Activated CD4-positive, alpha-beta T cell treated with anti-CD3 and anti-CD28 coated beads, Interleukin-2, amount 10 ng/mL, durations not matched to agents 24 days and 14 days (primary cell): ENCODE results near the gene AP4M1. TPM values are rescaled to one million over a fixed set of nuclear protein-coding genes. Genes with fewer than 3 reads are reported as not detected.

Experiments
- DNase-seq: peaks from one replicate; pipeline ENCODE4 v3.0.0; 2022
- H3K27ac Mint-ChIP-seq: one replicate; pipeline ENCODE4 v1.8.0; 2022; ENCODE audit warnings: mild to moderate bottlenecking, mixed read lengths
- H3K27me3 Mint-ChIP-seq: one replicate; pipeline ENCODE4 v1.8.0; 2022; ENCODE audit warnings: mixed read lengths
- H3K36me3 Mint-ChIP-seq: one replicate; pipeline ENCODE4 v1.8.0; 2022; ENCODE audit warnings: low read depth, mild to moderate bottlenecking, mixed read lengths
- H3K4me1 Mint-ChIP-seq: one replicate; pipeline ENCODE4 v1.8.0; 2021; ENCODE audit warnings: mixed read lengths
- H3K4me3 Mint-ChIP-seq: one replicate; pipeline ENCODE4 v1.8.0; 2022; ENCODE audit warnings: mild to moderate bottlenecking, moderate library complexity, mixed read lengths
- H3K9me3 Mint-ChIP-seq: one replicate; pipeline ENCODE4 v1.8.0; 2021; ENCODE audit warnings: mixed read lengths
- intact Hi-C: fragments of 100-400 bp; cut with micrococcal nuclease; formaldehyde crosslinking; loops from one replicate; pipeline ENCODE4 v1.15.1; 2023
- total RNA-seq: library from RNA; stranded (reverse); gene quantifications from 2 replicates; pipeline ENCODE4 v1.2.3, GENCODE V29; 2022

Gene AP4M1, protein sequence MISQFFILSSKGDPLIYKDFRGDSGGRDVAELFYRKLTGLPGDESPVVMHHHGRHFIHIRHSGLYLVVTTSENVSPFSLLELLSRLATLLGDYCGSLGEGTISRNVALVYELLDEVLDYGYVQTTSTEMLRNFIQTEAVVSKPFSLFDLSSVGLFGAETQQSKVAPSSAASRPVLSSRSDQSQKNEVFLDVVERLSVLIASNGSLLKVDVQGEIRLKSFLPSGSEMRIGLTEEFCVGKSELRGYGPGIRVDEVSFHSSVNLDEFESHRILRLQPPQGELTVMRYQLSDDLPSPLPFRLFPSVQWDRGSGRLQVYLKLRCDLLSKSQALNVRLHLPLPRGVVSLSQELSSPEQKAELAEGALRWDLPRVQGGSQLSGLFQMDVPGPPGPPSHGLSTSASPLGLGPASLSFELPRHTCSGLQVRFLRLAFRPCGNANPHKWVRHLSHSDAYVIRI
- 13.5 and 16.4 TPM in 2 replicates for total RNA-seq

DNA sequence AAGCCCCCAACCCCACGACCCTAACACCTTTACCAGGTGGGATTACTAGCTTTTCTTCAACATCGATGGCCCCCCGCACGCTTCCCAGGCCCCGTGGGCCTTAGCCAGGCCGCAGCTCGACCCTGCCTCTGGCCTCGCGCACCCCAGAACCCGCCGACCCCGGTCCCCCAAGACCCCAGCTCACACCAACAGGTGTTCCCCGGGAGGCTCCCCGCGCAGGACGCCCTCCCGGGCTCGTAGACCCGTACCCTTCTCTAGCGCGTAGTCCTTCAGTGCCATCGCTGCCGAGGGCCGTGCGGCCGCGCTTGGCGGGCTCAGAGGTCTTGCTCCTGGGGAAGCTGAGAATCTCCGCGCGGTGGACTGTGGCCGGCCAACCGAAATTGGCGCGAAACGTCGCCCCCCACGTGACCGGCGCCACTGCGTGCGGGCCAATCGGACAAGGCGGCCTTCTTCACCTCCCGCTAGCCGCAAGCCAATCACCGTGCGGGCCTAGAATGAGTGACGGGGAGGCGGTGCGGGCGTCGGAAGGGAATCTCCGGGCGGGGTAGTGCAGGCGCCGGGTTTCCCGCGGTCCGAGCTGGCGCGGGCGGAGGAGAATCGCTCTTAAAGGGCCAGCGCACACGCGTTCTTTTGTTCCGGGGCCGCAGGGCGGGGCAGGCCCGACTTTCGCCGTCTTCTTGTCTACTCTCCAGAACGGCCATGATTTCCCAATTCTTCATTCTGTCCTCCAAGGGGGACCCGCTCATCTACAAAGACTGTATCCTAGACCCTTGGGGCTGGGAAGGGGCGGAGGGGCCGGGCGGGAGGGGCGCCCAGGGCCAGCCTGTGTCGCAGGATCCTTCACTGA lies at the start of gene AP4M1, which contains the start of gene MCM7:
Gene AP4M1, plus strand, starts transcription at position 628 of the 847 bp plus-strand sequence. Its CDS starts 72 bp downstream, at position 700.
Gene MCM7, minus strand, starts transcription at position 382 of the 847 bp plus-strand sequence. Its CDS starts 103 bp downstream, at position 279.
- peaks cover 35% of the 10 kb centered on the region for H3K4me1 Mint-ChIP-seq
- peak; percentile 99 for DNase-seq
- H3K36me3 Mint-ChIP-seq = peaks cover 46% of the 10 kb centered on the region
- H3K27me3 Mint-ChIP-seq = no peaks in the 10 kb centered on the region
- H3K9me3 Mint-ChIP-seq = no peaks in the 10 kb centered on the region
- intact Hi-C loops = loop anchor here (1.0 to 2.0 kb wide), 7 partner anchors 12 to 751 kb away; partner anchors contain the start of genes CNPY4, LAMTOR4, SLC12A9 and TAF6
- peak within 1 kb of the TSS; percentile 94 for H3K4me3 Mint-ChIP-seq
- peak within 1 kb of the TSS; percentile 94 for H3K27ac Mint-ChIP-seq

DNA sequence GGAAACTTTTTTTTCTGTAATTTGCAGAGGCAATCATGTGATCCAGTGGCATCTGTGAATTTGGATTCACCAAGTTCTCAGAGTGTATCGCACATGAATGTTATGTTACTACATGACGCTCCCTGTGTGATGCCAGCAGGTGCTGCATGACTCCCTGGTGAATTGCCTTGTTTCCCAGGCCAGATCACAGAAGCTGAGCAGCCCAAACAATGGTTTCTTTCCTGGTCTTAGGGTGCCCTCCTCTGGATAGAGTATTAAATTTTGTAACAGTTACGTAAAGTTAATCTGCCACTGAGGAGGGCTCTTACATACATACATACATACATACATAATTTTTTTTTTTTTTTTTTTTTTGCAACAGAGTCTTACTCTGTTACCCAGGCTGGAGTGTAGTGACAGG lies 48.2 kb upstream of the AP4M1 start:
- Mint-ChIP-seq H3K36me3 (peaks cover 14% of the 10 kb centered on the region), H3K27ac (no peak overlapping the region)
- intact Hi-C loops = loop anchor here (2.0 to 5.0 kb wide), 3 partner anchors 36 to 76 kb away; partner anchors contain the start of genes AZGP1 and ZKSCAN1

DNA sequence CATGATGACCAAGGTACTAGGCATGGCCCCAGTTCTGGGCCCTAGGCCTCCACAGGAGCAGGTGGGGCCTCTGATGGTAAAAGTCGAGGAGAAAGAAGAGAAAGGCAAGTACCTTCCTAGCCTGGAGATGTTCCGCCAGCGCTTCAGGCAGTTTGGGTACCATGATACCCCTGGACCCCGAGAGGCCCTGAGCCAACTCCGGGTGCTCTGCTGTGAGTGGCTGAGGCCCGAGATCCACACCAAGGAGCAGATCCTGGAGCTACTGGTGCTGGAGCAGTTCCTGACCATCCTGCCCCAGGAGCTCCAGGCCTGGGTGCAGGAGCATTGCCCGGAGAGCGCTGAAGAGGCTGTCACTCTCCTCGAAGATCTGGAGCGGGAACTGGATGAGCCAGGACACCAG lies 44.4 kb upstream of the AP4M1 start:
- Mint-ChIP-seq H3K4me1 (no peaks in the 10 kb centered on the region), H3K36me3 (peaks cover 32% of the 10 kb centered on the region), H3K27ac (peak overlapping the region; percentile 36), H3K27me3 (no peaks in the 10 kb centered on the region), H3K9me3 (no peaks in the 10 kb centered on the region), H3K4me3 (no peak overlapping the region)
- intact Hi-C loops = no loop called here
- DNase-seq = no peak

More for the DNA sequence above, 48.2 kb upstream of the AP4M1 start:
- peaks cover 10% of the 10 kb centered on the region for H3K4me1 Mint-ChIP-seq
- H3K4me3 Mint-ChIP-seq = no peak overlapping the region
- peak; percentile 81 for DNase-seq
- no peaks in the 10 kb centered on the region for H3K9me3 Mint-ChIP-seq
- H3K27me3 Mint-ChIP-seq = no peaks in the 10 kb centered on the region

DNA sequence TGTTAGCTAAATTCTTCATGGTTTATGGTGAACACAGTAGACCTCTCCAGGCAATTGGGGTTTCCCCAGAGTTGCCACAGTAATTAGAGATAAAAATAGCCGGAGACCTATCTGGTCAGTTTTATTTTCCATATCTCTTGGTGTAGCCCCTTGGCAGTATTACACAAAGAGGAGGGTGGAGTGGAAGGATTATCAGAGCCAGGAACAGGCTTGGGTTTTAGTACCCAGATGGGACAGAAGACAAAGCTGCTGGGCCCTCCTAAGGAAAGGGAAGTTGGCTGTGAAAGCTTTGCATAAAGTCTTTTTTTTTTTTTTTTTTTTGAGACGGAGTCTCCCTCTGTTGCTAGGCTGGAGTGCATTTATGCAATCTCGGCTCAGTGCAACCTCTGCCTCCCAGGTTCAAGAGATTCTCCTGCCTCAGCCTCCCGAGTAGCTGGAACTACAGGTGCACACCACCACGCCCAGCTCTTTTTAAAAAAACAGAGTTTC lies 42.1 kb upstream of the AP4M1 start:
- no peak for DNase-seq
- H3K27me3 Mint-ChIP-seq = no peaks in the 10 kb centered on the region
- H3K9me3 Mint-ChIP-seq = no peaks in the 10 kb centered on the region
- no peak overlapping the region for H3K4me3 Mint-ChIP-seq
- no peaks in the 10 kb centered on the region for H3K4me1 Mint-ChIP-seq
- H3K36me3 Mint-ChIP-seq = peaks cover 41% of the 10 kb centered on the region
- intact Hi-C loops = no loop called here
- H3K27ac Mint-ChIP-seq = no peak overlapping the region

DNA sequence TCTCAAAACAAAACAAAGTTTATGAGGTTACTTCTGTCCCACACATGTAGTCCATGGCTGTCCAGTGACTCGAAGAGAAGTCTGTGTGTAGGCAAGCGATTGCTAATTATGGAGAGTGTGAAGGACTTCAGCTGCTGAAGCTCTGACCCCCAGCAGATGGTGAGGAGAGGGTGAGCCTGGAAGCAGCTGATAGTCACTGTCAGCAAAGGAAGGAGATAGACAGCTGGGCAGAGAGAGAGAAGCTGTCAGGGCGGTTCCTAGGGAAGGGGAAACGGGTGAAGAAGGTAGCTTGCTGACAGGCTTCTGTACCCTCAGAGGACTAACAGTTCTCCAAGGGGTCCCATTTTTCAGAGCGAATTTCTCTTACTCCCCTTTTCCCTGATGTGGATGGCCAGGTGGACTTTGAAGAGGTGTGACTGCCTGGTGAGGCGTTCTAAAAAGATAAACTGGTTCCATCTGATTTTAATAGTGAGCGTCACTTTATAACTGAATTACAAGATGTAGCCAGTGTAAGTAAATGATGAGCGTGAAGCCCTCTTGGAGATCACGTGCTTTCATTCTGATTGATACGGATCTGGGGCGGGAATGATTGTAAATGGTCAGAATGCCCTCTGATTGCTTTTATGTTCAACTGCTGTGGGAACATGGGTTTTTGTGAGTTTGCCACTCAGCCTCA lies 39.8 kb upstream of the AP4M1 start:
- Mint-ChIP-seq H3K27ac (no peak overlapping the region), H3K4me3 (no peak overlapping the region), H3K4me1 (no peaks in the 10 kb centered on the region), H3K36me3 (peaks cover 55% of the 10 kb centered on the region), H3K9me3 (no peaks in the 10 kb centered on the region), H3K27me3 (no peaks in the 10 kb centered on the region)
- no peak for DNase-seq
- intact Hi-C loops = no loop called here

DNA sequence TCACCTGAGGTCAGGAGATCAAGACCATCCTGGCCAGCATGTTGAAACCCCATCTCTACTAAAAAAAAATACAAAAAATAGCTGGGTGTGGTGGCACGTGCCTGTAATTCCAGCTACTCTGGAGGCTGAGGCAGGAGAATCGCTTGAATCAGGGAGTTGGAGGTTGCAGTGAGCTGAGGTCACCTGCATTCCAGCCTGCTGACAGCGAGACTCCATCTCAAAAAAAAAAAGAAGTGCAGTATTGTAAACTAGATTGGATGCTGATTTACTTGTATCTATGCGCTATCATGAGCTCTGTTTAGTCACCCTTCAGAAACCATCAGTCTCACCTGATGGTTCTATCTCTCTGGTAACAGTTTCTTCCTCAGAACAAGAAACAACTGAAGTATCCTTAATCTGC lies 38.1 kb upstream of the AP4M1 start:
- Mint-ChIP-seq H3K27ac (no peak overlapping the region), H3K4me1 (no peaks in the 10 kb centered on the region), H3K4me3 (no peak overlapping the region), H3K27me3 (no peaks in the 10 kb centered on the region), H3K9me3 (peaks cover 3% of the 10 kb centered on the region), H3K36me3 (peaks cover 56% of the 10 kb centered on the region)
- intact Hi-C loops = no loop called here
- no peak for DNase-seq

DNA sequence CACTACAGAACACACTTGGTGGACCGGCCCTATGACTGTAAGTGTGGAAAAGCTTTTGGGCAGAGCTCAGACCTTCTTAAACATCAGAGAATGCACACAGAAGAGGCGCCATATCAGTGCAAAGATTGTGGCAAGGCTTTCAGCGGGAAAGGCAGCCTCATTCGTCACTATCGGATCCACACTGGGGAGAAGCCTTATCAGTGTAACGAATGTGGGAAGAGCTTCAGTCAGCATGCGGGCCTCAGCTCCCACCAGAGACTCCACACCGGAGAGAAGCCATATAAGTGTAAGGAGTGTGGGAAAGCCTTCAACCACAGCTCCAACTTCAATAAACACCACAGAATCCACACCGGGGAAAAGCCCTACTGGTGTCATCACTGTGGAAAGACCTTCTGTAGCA lies 37.3 kb upstream of the AP4M1 start:
- Mint-ChIP-seq H3K4me3 (no peak overlapping the region), H3K36me3 (peaks cover 52% of the 10 kb centered on the region), H3K4me1 (no peaks in the 10 kb centered on the region), H3K9me3 (peaks cover 3% of the 10 kb centered on the region), H3K27me3 (no peaks in the 10 kb centered on the region), H3K27ac (no peak overlapping the region)
- no peak for DNase-seq
- intact Hi-C loops = no loop called here

DNA sequence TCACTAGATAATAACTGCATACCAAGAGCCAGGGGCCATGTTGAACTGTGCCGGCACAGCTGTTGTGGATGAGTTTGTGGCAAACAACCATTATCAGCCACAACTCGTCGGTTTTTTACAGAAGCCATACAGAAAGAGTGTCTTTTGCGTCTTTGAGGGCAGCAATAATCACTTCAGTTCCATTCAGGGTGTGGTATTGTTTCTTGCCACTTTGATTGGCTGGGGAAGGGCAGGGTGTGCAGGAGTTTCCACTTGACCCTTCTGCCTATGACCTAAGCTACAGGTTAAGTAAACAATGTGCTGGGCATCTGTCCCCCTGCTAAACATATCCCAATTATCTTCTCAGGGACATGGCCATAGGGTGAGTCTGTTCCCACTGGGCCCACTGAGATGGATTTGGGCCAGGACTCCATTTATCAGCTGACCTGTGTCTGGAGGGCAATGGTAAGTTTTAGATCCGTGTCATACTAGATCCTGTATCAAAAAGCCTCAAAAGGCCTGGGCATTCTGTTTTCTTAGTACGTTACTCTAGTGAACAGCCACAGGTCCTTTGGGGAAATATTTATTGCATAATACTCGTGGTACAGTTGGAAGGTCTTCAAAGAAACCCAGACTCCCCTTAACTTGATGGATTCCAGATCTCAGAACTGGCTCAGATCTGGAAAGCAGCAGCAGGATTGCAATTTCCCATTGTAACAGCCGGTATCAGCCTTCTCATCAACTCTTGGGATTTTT lies 35.8 kb upstream of the AP4M1 start:
- H3K4me1 Mint-ChIP-seq = no peaks in the 10 kb centered on the region
- no peak for DNase-seq
- H3K9me3 Mint-ChIP-seq = peaks cover 3% of the 10 kb centered on the region
- peaks cover 59% of the 10 kb centered on the region for H3K36me3 Mint-ChIP-seq
- H3K27ac Mint-ChIP-seq = no peak overlapping the region
- intact Hi-C loops = no loop called here
- no peak overlapping the region for H3K4me3 Mint-ChIP-seq
- H3K27me3 Mint-ChIP-seq = no peaks in the 10 kb centered on the region

DNA sequence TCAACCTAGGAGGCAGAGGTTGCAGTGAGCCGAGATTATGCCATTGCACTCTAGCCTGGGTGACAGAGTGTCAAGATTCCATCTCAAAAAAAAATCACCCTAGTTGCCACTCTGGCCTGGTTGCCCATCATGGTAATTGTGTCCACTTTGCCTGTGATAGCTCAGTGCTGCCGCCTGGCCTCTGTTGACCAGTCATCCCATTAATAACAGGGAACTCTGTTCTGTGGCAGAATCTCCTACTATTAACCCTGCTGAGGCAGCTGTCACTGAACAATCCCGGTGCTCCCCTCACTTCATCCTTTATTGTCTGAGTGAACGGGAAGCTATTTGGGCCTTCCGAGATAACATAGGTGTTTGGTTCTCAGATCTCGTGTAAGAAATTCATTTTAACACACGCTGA lies 34.5 kb upstream of the AP4M1 start:
- no peak for DNase-seq
- intact Hi-C loops = no loop called here
- no peak overlapping the region for H3K4me3 Mint-ChIP-seq
- no peaks in the 10 kb centered on the region for H3K4me1 Mint-ChIP-seq
- H3K27ac Mint-ChIP-seq = no peak overlapping the region
- H3K36me3 Mint-ChIP-seq = peaks cover 64% of the 10 kb centered on the region
- H3K9me3 Mint-ChIP-seq = peaks cover 11% of the 10 kb centered on the region
- H3K27me3 Mint-ChIP-seq = no peaks in the 10 kb centered on the region

DNA sequence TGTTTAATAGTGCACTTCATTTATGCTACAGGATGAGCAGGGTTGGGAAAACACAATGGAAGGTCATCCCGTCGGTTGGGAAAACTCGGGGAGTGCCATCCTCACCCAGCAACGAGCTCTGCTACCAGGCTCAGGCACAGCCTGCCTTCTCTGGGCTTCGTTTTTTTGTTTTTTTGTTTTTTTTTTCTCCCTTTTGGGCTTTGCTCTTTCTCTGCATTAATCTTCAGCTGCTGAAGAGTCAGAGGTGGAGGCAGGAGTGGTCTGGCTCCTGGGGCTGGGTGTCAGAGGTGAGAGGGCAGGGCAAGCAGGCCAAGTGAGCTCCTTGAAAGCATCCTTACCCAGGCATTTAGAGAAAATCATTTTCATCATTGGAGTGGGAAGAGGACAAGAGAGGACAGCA lies 31.5 kb upstream of the AP4M1 start:
- no peak overlapping the region for H3K4me3 Mint-ChIP-seq
- peaks cover 22% of the 10 kb centered on the region for H3K9me3 Mint-ChIP-seq
- H3K36me3 Mint-ChIP-seq = peaks cover 78% of the 10 kb centered on the region
- no peaks in the 10 kb centered on the region for H3K4me1 Mint-ChIP-seq
- DNase-seq = no peak
- intact Hi-C loops = no loop called here
- H3K27me3 Mint-ChIP-seq = no peaks in the 10 kb centered on the region
- H3K27ac Mint-ChIP-seq = no peak overlapping the region

DNA sequence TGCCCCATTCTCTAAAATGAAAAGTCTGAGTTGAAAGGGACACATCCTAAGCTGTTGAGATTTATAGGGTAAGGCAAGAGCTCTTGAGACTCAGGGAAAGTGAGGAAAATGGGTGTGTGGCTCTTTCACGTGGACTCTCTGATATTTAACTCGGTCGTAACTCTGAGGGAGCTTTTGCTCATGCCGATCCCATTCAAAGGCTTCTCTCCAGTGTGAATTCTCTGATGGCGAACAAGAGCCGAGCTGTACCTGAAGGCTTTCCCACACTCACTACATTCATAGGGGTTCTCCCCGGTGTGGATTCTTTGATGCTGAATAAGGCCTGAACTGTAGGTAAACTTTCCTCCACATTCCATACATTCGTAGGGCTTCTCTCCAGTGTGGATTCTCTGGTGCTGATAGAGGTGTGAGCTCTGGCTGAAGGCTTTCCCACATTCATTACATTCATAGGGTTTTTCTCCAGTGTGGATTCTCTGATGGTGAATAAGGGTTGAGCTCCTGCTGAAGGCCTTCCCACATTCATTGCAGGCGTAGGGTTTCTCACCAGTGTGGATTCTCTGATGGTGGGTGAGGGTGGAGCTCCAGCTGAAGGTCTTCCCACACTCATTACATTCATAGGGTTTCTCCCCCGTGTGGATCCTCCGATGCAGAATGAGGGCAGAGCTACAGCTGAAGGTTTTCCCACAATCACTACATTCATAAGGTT lies 30.3 kb upstream of the AP4M1 start:
- Mint-ChIP-seq H3K27me3 (no peaks in the 10 kb centered on the region), H3K4me1 (no peaks in the 10 kb centered on the region), H3K9me3 (peaks cover 28% of the 10 kb centered on the region), H3K36me3 (peaks cover 82% of the 10 kb centered on the region), H3K4me3 (no peak overlapping the region), H3K27ac (no peak overlapping the region)
- no peak for DNase-seq
- intact Hi-C loops = no loop called here

DNA sequence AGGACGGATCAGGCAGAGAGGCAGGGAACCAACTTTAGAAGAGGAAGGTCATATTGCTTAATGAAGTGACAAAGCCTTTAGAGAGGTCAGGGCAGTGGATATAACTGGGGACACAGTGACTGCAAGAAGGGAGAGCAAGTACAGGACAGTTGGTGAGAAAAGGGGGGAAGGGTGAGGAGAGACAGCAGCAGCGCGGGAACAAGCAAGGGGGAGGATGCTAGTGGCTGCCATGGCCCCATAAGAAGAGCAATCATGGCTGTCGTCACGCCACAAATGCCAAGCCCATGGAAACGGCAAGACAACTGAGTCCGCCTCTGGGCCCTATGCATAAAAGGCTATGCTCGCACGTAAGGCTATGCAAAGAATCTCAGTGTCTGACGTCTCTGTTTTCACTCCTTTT lies 29.0 kb upstream of the AP4M1 start:
- H3K36me3 Mint-ChIP-seq = peaks cover 86% of the 10 kb centered on the region
- intact Hi-C loops = no loop called here
- DNase-seq = no peak
- H3K27me3 Mint-ChIP-seq = no peaks in the 10 kb centered on the region
- H3K27ac Mint-ChIP-seq = no peak overlapping the region
- no peaks in the 10 kb centered on the region for H3K4me1 Mint-ChIP-seq
- H3K4me3 Mint-ChIP-seq = no peak overlapping the region
- peaks cover 28% of the 10 kb centered on the region for H3K9me3 Mint-ChIP-seq
